ENCODE results near the gene SH3PXD2A. TPM values are rescaled to one million over a fixed set of nuclear protein-coding genes. Genes with fewer than 3 reads are reported as not detected.

Gene SH3PXD2A
- total RNA-seq, 2 experiments from 2014 or later: 6.9 to 7.0 TPM

DNA sequence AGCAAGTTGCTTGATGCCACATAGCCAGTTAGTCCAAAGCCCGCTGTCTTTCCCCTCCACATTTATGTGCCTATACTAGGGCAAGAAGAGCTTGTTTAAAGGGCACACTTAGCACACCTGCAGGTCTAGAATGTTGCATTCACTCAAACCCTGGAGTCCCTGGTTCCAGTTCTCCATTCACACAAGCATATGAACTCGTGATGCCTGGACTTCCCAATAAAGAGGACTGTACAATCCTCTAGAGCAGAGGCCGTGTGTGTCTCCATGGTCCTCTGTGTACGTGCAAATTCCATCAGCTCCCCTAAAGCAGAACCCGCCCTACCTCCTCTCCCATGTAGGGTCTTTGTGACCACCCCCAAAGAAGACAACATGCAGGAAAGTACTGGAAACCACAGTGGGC is 3.0 kb upstream of the SH3PXD2A start:
- H3K27ac ChIP-seq (ENCODE audit: low read depth in 1 of 2, low read length in 2 of 2): no peak overlapping the region
- H3K4me3 ChIP-seq (ENCODE audit: low read length): no peak overlapping the region
- H3K27me3 ChIP-seq (ENCODE audit: control insufficient read depth in 1 of 2, insufficient read depth in 2 of 2, low read length in 2 of 2): peaks cover 16 to 21% of the 10 kb centered on the region in 2 experiments
- Mint-ChIP-seq H3K4me3 (no peak overlapping the region), H3K27ac (no peak overlapping the region), H3K27me3 (peaks cover 42% of the 10 kb centered on the region), H3K36me3 (ENCODE audit: low read depth) (peaks cover under 1% of the 10 kb centered on the region), H3K9me3 (no peaks in the 10 kb centered on the region), H3K4me1 (ENCODE audit: low read depth) (peaks cover 18% of the 10 kb centered on the region)
- TF ChIP-seq, protein P1, sequence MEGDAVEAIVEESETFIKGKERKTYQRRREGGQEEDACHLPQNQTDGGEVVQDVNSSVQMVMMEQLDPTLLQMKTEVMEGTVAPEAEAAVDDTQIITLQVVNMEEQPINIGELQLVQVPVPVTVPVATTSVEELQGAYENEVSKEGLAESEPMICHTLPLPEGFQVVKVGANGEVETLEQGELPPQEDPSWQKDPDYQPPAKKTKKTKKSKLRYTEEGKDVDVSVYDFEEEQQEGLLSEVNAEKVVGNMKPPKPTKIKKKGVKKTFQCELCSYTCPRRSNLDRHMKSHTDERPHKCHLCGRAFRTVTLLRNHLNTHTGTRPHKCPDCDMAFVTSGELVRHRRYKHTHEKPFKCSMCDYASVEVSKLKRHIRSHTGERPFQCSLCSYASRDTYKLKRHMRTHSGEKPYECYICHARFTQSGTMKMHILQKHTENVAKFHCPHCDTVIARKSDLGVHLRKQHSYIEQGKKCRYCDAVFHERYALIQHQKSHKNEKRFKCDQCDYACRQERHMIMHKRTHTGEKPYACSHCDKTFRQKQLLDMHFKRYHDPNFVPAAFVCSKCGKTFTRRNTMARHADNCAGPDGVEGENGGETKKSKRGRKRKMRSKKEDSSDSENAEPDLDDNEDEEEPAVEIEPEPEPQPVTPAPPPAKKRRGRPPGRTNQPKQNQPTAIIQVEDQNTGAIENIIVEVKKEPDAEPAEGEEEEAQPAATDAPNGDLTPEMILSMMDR (IDR thresholded peaks at IDR 0.05): no peak
- no peaks in the 10 kb centered on the region for H3K9me3 ChIP-seq (ENCODE audit: control insufficient read depth in 1 of 2, insufficient read depth in 1 of 2, low read length in 2 of 2)
- ChIA-PET CTCF (interaction anchor here (1.6 kb wide), 1 partner anchor 146 kb away, joined by 6 read pairs; no protein-coding TSS in a partner anchor), POLR2A (no interaction called here)
- ATAC-seq (ENCODE audit: poor library complexity) (no peak), DNase-seq (no peak)
- intact Hi-C loops (cut with DNase I, micrococcal nuclease): no loop called here
- H3K36me3 ChIP-seq (ENCODE audit: insufficient read depth, low read length): no peaks in the 10 kb centered on the region
- peaks cover 20% of the 10 kb centered on the region for H3K4me1 ChIP-seq (ENCODE audit: insufficient read depth, low read length)

DNA sequence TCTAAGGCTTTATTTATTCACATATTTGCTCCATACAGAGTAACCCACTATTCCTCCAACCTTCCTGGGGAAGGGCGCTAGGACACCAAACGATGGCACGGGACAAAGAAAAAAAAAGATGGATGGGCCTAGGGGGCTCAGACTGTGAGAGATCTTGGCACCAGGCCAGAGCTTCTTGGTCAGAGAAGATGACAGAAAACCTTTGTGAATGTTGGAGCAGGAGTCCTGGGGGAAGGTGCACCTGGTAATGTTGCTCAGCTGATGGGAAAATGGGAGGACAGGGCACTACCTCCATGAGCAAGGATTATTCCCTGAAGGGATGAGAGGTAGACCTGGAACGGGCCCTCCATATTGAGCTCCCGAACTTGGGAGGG is 1.4 kb upstream of the SH3PXD2A start:
- Mint-ChIP-seq H3K27me3 (peaks cover 48% of the 10 kb centered on the region), H3K4me1 (ENCODE audit: low read depth) (peaks cover 18% of the 10 kb centered on the region), H3K27ac (no peak overlapping the region), H3K9me3 (no peaks in the 10 kb centered on the region), H3K4me3 (peak overlapping the region; percentile 78), H3K36me3 (ENCODE audit: low read depth) (no peaks in the 10 kb centered on the region)
- intact Hi-C loops (cut with DNase I, micrococcal nuclease): no loop called here
- DNase-seq (no peak), ATAC-seq (ENCODE audit: poor library complexity) (no peak)
- ChIA-PET CTCF (interaction anchor here (1.6 kb wide), 1 partner anchor 144 kb away, joined by 6 read pairs; no protein-coding TSS in a partner anchor), POLR2A (interaction anchor here (1.0 kb wide), 1 partner anchor 144 kb away, joined by 3 read pairs; no protein-coding TSS in a partner anchor)
- no peak overlapping the region for H3K4me3 ChIP-seq (ENCODE audit: low read length)
- peaks cover 20% of the 10 kb centered on the region for H3K4me1 ChIP-seq (ENCODE audit: insufficient read depth, low read length)
- H3K36me3 ChIP-seq (ENCODE audit: insufficient read depth, low read length): no peaks in the 10 kb centered on the region
- H3K9me3 ChIP-seq (ENCODE audit: control insufficient read depth in 1 of 2, insufficient read depth in 1 of 2, low read length in 2 of 2): no peaks in the 10 kb centered on the region
- no peak overlapping the region for H3K27ac ChIP-seq (ENCODE audit: low read depth in 1 of 2, low read length in 2 of 2)
- H3K27me3 ChIP-seq (ENCODE audit: control insufficient read depth in 1 of 2, insufficient read depth in 2 of 2, low read length in 2 of 2): peaks cover 16 to 21% of the 10 kb centered on the region in 2 experiments
- TF ChIP-seq, protein P1 (IDR thresholded peaks at IDR 0.05): no peak

DNA sequence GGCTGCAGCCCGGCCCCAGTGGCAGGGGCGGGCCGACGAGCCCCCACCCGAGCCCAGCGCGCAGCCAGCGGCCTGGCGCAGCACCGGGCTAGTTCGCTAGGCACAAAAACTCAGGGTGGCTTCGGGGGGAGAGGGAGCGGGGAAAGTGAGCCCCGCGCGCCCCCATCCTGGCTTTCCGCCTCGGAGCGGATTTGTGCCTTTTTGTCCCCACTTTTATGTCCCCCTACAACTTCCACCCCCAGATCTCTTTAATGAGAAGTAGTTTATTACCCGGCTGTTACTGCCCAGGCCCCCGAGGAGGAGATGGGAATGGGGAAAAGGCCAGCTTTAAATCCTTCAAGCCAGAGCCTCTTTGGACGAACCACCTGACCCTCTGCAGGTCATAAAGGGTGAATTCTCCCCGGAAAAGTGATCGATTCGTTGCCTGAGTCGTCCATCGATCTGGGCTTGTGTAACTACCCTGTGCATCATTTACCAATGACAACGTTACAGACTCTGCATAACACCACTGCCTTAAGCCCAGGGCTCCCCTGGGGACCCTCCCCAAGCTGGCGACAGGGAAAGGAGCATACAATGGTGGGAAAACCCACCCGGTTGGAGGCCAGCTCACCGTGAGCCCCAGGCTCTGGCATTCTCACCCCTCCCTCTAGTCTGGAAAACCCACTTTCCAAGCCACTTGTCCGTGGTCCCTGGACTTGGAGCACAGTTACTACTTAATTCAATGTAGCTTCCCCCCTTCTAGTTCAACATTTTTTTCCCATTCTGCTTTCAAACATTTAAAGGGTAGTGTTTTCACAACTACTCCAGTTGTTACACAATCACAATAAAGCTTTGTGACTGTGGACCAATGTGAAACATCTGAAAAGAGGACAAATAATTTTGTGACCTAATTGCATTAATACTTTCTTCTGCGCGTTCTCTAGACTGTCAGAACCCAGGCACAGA is 748 bp upstream of the SH3PXD2A start:
- Mint-ChIP-seq H3K27me3 (peaks cover 52% of the 10 kb centered on the region), H3K27ac (no peak overlapping the region), H3K4me3 (peak overlapping the region; percentile 78), H3K9me3 (no peaks in the 10 kb centered on the region), H3K36me3 (ENCODE audit: low read depth) (no peaks in the 10 kb centered on the region), H3K4me1 (ENCODE audit: low read depth) (peaks cover 18% of the 10 kb centered on the region)
- no peak overlapping the region for H3K27ac ChIP-seq (ENCODE audit: low read depth in 1 of 2, low read length in 2 of 2)
- intact Hi-C loops (cut with DNase I, micrococcal nuclease): no loop called here
- H3K4me3 ChIP-seq (ENCODE audit: low read length): peak overlapping the region; percentile 19
- no peaks in the 10 kb centered on the region for H3K9me3 ChIP-seq (ENCODE audit: control insufficient read depth in 1 of 2, insufficient read depth in 1 of 2, low read length in 2 of 2)
- ChIA-PET CTCF (interaction anchor here (1.6 kb wide), 1 partner anchor 143 kb away, joined by 6 read pairs; no protein-coding TSS in a partner anchor), POLR2A (no interaction called here)
- ATAC-seq (ENCODE audit: poor library complexity) (no peak), DNase-seq (no peak)
- H3K36me3 ChIP-seq (ENCODE audit: insufficient read depth, low read length): no peaks in the 10 kb centered on the region
- TF ChIP-seq, protein P1 (IDR thresholded peaks at IDR 0.05): no peak
- peaks cover 20% of the 10 kb centered on the region for H3K4me1 ChIP-seq (ENCODE audit: insufficient read depth, low read length)
- peaks cover 16 to 21% of the 10 kb centered on the region in 2 experiments for H3K27me3 ChIP-seq (ENCODE audit: control insufficient read depth in 1 of 2, insufficient read depth in 2 of 2, low read length in 2 of 2)
